Activated CD8-positive, alpha-beta memory T cell treated with anti-CD3 and anti-CD28 coated beads, Interleukin-2, amount 50 U/mL, for 48 hours (primary cell): ENCODE results near the gene BTG2.

Experiments
- DNase-seq: peaks from one replicate; pipeline ENCODE4 v3.0.0-alpha.2; 2020

BTG2 gene

DNA sequence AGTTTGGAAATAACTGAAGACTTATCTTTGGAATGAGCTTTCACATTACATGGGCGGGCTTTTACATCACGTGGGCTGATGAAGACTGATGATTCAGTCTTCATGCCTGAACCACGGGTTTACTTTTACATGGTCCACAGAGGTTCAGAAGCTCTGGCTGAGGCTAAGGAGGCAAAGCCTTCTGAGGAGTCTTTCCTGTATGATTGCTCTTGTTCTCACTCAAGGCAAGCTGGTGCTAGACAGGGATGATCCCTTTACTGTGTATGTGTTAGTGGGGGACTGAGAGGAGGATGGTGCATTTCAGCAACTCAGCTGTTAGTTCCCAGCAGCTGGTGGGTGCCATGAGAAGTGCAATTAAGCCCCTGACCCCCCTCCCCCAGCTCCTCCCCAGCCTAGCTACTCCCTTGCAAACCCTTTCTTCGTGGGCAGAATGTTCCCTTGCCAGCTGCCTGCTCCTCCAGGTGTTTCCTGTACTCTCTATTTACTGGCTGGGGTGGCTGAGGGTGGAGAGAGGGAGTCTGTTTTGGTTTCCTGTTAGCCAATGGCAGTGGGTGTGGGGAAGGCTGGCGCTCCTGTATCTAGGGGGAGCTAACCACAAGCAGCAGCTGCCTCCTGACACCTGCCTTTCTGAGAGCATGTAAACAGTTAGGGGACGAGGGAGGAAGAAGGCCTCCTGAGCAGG lies 15.4 kb downstream of the BTG2 start:
- DNase-seq, result no peak

DNA sequence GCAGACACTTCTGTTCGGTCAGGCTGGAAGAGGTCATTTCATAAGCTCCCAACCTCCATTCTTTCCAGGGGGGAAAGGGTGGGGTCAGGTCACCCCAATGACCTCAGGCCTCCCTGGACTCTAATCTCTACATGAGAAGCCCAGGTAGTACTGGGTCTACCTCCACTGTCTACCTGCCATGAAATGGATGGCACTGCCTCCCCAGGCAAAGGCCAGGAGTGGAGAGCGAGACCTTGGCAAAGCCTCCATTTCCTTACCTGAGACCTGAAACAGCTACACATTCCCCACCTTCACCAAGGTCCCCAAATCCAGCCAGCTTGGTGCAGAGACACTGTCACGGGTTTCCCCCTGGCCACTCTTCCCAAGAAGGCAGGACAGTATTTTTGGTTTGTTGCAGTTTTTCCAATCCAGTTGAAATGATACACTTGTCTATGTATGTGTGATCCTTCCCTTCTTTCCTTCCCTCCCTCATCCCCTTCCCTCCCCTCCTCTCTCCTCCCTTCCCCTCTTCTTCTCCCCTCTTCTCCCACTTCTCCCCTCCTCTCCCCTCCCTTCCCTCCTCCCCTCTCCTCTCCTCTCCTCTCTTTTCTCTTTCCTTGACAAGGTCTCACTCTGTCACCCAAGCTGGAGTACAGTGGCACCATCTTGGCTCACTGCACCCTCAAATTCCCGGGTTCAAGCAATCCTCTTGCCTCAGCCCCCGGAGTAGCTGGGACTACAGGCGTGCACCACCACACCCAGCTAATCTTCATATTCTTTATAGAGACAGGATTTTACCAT lies 16.1 kb downstream of the BTG2 start:
- DNase-seq, result no peak

DNA sequence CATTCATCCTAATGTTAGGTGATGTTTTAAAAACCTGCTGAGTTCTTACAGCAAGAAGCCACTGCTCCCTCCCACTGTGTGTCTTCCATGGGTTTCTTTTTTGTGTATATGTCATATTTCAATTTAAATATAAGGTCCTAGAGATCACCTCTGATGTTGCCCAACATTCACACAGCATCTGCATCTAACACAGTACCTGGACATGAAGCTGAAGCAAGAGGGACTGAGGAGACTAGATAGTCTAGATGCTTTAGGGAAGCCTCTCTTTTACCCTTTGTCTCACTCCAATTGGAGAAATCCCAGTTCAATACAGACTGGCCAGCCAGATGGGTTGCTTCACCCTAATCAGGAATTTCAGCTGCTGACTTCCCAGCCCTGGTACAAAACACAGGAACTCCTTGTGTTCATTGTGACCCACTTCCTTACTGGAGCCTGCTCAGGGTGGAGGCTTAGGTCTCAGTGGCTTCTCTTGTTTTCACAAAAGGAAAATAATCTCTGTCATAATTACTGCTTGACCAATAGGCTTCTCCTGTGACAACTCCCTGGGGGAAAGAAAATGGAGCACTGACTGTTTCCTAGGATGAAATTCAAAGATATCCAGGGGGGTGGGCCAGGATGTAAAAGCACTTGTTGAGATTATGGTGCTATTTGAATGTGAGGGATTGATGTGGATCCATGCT lies 17.3 kb downstream of the BTG2 start:
- DNase-seq, result no peak

DNA sequence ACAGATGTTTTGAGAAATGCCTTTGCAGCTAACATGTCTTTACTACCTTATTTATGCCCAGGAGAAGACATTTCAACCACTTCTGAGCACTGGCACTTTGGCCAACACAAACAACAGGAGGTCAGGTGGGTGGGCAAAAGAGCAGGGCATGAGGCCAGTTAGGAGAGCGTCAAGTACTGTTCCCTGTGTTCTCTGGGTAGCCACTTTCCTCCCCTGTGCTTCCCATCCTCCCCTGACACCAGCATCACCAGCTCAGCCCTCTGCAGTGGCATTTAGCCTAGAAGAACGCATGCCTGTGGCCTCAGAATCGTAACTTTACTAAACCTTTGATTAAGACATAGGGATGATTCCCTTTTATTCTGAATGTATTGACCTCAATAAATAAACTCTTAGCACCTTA lies 18.3 kb downstream of the BTG2 start:
- no peak for DNase-seq

DNA sequence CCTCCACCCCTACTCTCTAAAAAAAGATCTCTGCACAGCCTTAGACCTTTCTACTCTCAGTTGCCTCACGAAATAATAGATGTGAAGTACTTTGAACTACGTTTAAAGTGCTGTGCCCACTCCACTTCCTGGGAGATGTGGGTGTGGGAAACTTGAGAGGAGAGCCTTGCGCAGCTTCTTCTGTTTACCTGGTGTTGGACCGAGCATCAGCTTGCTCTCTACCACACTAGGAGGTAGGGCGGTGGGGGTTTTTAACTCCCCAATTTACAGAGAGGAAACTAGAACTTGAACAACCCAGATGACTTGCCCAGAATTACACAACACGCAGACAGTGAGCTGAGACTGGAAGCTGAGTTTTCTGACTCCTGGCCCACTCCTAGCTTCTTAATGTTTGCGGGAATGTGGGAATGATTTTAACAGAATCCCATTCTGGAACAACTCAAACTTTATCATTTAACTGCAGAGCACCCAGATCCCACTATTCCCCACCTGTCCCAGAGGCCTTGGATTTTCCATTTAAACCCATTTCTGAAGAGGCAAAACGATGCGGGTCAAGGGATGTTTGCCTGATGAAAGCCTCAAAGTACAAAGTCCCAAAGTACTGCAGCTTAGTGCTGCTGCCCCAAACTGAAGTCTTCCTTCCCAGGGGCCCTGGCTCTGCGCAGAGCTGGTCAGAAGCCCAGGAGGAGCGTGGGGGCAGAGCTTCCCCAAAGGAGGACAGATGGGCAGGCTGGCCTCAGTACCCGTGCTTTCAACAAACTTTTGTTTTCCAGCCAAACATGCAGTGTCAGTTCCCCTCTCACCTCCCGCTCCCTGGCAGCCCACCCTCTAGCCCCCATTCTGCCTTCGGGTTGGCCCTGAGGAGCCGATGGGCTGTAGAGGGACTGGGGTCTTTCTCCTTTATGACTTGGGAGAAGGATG lies 19.0 kb downstream of the BTG2 start:
- no peak for DNase-seq

DNA sequence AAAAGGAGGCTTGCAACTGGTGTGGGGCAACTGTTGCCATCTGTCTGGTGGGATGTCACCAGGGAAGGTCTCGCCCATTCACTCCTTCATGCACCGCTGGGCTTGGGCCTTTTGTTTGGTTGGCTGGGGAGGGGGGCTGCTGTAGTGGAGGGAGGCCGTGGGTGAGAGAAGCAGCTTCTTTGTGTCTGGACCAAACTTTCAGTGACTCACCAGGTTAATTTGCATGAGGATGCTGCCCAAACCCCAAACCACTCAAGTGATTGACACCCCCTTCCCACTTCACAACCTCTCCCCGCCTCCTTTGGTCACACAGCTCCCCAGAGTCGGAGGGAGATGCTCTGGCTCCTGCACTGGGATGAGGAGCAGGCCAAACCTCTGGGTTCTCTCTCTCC lies 19.7 kb downstream of the BTG2 start:
- DNase-seq, result peak; percentile 71

DNA sequence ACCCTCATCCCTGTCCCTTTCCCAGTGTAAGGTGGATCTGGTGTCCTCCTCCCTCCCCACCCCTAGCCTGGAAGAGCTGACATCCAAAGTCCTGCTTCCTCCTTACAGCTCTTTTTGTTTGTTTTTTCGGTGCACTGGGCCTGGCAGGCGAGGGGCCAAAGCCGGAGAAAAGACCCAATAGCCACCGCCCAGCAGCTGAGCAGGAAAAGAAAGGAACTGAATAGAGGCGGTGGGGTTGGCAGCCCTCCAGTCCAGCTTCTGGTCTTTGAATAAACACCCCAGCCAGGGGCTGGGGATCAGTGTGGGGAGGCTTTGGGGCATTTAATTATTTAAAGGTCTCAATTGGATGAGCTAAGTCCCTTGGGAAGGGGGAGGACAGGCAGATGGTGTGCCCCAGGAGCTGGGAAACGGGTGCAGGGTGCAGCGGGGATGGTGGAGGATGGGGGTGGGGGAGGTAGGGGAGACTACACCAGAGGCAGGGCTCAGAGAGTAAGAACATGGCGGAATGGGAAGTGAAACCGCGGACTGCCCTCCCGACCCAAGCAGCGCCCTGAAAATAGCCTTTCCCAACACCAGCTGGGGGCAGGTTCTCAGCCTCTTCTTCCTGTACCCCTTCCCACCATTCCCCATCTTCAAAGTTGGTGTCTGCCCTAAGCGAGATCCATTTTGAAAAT lies 20.2 kb downstream of the BTG2 start:
- DNase-seq, result no peak

DNA sequence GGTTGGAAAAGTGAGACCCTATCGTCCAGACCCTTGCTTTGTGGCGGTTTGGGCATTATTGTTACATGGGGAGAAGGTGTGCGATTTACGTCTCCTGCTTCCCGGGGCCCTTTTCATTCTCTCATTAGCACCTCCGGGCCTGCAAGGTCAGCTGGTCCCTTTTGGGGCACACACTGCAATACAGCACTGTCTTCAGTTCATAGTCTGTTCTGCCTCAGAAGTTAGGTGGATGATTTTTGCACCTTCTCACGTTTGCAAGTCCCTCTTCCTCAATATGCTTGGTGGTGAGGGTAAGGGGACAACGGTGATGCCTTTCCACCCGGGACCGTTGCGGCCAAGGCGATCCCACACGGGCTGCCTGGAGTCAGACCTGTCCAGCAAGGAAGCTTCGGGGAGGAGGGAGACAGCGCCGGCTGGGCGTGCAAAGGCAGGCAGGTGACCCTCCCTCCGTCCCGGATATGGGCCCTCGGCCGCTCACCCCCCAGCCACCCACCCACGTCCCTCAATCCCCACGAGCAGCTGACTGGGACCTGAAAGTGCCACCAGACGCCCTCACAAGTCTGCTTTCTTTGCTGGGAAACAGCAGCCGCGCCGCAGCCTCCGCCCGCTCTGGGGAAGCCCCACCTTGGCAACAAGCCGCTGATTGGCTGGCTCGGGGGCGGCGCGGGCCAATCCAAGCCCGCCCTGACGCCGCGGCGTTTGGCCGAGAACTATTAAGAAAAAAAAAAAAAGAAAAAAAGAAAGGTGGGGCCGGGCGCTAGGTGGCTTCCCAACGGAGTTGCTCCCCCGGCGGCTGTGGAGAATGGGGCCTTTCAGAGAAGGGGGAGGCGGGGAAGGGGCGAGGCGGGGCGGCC lies 21.7 kb downstream of the BTG2 start:
- DNase-seq, result peak; percentile 95

DNA sequence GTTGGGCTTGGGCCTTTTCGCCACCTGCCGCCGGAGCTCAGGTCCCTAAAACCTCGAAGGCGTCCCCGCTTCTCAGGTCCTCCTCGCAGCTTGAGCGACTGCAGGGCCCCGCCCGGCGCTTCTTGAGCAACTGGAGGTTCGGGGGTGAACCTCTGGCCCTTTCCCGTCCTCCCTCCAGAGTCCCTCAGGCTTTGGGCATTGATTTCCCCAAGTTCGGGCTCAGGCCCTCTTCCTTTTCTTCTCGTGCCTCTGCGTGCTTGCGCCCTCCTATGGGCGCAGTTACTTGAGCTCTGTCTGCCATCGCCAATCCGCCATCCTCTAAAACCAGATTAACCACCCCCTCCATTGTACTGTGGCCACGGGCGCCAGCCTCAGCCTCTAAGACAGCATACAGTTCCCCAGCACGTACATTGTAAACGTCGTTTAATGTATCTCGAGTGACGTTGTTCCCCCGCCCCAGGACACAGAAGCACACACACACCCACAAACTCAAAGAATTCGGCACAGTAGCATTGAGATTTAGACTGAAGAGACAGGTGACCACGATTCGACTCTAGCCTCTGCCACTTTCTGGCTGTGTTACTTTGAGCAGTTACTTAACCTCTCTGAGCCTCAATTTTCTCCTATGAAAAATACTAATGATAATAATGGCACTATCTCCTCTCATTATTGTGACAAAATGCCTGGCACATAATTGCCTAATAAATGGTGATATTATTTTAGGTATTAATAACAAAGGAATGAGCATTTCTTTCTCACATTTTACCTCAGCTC lies 22.6 kb downstream of the BTG2 start:
- DNase-seq, result peak; percentile 84

DNA sequence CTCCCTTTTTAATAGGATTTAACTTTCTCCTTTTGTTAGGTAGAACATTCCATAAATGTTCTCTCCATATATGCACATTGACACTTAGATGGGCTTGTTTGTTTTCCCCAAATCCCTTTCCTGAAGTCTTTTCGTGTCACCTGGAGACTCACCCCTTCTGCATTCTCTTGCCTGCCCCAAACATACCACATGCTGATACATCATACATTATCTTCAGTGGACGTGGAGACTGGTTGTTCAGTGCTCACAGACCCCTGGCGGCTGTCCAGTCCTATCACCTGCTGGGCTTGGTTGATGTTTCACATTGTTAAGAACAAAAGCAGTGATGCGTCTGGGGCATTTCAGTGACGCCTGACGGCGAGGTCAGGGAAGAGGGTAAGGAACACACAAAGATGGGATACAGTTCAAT lies 23.4 kb downstream of the BTG2 start:
- no peak for DNase-seq

DNA sequence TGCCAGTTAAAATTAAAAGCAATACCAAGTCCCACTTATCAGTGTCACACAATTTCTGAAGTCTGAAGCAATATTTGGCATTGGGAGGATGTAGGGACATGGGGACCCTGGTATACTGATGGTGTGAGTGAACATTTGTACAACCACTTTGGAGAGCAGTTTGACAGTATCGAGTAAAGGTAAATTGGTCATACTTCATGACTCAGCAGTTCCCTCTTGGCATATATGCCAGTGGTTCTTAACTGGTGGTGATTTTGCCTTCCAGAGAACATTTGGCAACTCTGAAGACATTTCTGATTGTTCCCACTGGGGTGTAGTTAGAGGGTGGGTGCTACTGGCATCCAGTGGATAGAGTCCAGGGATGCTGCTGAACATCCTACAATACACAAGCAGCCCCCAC lies 25.9 kb downstream of the BTG2 start:
- DNase-seq, result no peak

DNA sequence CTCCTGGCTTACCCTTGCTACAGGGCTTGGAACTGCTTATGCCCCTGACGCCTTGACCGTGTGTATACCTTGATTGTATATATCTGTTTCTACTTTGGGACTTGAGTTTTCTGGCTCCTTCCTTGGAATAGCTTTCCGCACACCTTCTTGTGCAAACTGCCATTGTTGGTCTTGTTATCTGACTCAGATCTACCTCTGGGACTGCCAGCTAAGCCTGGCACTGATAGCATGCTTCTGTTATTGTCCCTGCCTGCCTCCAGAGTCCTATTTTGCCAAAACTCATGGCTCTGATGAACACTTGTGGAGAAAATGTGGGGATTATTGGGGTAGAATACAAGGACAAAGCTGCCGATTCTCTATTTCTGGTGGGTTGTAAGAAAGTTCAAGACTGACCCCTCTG lies 30.2 kb downstream of the BTG2 start:
- no peak for DNase-seq

DNA sequence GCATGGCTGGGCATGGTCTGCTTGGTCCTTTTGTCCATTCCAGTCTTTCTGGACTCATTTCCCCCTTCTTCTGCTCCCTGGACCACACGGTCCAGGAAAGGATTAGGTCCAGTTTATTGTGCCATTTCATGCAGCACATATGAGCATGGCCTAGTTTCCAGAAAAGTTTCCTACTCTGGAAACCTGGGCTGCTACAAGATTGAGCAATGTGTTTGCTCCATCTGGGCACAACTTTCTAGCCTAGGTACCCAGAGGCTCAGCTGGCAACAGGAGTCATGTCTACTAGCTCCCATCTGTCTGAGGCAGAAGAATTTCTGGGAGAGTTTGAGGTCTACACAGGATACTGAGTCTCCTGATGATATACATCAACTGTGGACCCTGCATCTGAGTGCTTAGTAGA lies 30.8 kb downstream of the BTG2 start:
- no peak for DNase-seq

DNA sequence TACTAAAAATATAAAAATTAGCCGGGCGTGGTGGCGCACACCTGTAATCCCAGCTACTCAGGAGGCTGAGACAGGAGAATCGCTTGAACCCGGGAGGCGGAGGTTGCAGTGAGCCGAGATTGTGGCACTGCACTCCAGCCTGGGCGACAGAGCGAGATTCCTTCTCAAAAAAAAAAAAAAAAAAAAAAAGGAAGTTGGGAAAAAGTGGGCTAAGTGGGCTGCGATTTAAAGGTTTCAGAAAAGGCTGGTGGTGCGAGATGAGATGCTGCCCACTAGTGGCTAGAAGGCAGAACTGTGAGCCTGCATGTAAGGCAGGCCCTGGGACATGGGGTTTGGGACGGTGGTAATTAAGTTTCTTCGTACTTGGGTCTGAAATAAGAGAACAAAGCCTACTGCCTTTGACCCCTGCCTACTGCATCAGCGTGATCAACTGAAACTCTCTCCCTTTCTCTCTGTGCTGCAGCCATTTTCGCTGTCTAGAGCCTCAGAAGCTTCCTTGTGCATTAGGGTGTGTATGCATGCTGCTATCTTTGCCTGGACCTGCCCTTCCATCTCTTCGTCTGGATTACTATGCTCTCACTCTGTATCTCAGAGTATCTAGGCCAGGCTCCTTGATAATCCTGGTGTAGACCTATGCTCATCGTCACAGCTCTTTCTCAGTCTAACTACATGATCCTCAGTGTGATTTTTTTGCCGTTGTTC lies 33.2 kb downstream of the BTG2 start:
- peak; percentile 65 for DNase-seq

DNA sequence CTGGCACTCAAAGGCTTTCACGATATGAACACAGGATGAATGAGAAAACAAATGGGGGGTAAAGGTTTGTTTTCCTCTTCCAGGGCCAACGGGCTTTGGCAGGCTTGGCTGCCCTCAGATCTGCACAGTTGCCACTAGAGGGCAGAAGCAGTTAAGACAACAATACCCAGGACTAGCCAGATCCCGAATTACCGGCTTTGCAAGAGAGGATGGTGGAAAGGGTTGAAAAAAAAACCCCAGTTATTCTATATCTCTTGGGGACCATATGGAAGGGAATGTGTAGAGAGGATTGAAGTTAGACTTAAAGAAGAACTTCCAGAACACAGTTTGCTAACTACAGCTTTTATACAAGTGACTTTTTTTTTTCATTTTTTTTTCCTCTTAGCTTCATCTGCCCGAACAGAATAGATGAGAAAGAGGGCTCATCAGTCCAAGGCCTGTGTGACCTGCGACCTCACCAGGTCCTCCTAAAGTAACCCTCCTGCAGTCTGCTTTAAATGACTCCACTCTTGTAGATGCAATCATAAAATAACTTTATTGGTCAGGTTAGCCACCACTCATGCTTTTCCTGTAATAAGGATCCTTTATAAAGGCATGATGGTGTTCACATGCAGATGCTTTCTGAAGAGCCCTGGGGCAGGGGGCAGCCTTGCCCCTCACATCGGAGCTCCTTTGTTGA lies 34.9 kb downstream of the BTG2 start:
- peak; percentile 68 for DNase-seq

DNA sequence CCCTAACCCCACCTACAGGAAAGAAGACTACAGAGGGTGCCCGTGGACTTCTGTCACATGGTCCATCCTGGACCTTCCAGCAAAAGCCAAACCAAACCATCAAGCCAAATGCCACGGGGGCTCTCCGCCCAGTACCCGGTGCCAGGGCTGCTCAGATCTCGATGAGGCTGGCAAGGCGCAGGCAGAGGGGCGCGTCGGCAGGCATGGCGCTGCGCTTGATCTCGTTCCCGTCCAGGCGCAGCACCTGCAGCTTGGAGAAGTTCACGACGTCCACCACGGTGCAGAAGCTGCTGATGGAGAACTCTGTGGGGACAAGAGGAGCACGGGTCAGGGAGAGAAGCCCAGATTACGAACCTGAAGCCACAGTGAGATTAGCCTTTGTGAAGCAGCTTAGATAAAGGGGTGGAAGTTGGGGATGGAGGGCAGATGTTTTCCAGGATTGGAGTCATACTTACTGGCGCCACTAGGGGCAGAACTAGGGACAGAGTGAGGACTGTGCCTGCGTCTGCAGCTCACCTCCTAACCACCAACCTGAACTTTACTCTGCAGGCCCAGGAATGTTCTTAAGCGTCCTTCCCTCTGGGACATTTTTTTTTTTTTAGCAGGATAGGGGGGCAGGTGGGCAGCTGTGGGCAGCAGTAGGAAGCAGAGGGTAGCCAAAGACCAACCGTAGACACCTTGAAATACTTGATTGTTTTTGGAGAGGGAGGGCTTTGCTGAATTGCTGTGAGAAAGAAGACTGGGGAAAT lies 37.0 kb downstream of the BTG2 start:
- peak; percentile 64 for DNase-seq

DNA sequence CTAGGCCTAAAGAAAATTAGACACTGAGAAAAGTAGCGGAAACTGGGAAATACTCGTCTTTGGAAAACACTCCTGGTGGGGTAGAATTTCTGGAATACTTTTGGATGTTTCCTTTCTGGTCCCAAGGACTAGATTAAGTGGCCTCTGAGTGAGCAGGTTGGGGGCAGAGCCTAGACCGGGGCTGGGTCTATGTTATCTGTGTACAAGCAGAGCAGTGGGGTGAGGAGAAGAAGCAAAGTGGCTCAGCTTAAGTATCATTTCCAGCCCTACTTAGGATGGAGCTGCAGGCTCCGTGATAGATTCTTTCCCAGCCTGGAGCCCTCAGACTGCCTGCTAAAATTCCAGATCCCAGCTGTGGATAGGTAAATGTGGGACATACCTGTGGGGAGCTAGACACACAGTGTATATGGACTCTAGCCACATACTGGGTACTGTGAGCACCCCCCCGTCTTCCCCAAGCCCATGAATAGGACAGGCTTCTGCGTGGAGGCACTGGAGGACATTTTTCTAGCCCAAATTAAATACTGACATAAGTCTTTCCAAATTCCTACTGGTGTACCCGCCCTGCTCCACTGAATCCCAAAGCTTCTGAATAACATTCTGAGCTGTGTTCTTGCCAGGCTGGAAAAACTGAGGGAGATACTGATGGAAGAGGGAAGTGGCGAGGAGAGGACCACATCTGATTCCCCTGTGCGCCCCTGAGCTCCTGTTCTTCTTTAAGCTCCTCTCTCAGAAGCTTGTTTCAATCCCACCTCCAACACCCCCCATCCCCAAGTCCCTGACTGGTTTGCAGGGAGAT lies 38.8 kb downstream of the BTG2 start:
- no peak for DNase-seq
